Ovary (tissue), 3 donors: ENCODE data around the gene PROK2.

Experiments
- POLR2A ChIP-seq: fragments of 450-650 bp; IDR thresholded peaks from one replicate; pipeline ENCODE4 v1.6.1; 2017; ENCODE audit warnings: antibody characterized with exemption, mild to moderate bottlenecking, moderate library complexity
- TF ChIP-seq, protein P1 (sequence below), 3 donors: fragments of 450-650 bp in 2 of 3; fragments of 200-600 bp in 1 of 3; IDR thresholded peaks; one replicate each; pipeline versions ENCODE4 v1.5.1 to v1.8.0; 2016 to 2022; ENCODE audit warnings: antibody characterized with exemption in 3 of 3, mild to moderate bottlenecking in 1 of 3
- donor health status: DM: no; HTN: no; CAD: no.

DNA sequence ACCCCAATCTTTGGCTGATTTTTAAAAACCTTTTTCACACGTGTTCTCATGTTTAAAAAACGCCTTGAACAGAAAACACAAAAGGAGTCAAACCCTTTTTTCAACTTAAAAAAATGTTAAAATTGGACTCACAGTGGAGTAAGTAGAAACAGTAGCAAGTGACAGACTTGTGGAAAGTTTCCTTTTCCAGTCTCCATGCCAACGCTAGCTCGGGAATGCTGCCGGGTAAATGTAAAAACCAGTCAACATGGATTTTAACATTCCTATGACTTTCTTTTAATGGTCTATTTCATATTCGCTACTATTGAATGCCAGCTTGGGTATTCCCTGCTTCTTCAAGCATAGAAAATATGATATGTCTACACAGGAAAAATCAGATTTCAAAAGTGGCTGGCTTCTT lies 1.6 kb upstream of the PROK2 start:
- TF ChIP-seq, protein P1, sequence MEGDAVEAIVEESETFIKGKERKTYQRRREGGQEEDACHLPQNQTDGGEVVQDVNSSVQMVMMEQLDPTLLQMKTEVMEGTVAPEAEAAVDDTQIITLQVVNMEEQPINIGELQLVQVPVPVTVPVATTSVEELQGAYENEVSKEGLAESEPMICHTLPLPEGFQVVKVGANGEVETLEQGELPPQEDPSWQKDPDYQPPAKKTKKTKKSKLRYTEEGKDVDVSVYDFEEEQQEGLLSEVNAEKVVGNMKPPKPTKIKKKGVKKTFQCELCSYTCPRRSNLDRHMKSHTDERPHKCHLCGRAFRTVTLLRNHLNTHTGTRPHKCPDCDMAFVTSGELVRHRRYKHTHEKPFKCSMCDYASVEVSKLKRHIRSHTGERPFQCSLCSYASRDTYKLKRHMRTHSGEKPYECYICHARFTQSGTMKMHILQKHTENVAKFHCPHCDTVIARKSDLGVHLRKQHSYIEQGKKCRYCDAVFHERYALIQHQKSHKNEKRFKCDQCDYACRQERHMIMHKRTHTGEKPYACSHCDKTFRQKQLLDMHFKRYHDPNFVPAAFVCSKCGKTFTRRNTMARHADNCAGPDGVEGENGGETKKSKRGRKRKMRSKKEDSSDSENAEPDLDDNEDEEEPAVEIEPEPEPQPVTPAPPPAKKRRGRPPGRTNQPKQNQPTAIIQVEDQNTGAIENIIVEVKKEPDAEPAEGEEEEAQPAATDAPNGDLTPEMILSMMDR (IDR thresholded peaks at IDR 0.05), result no peak
- TF ChIP-seq POLR2A, result no peak
